Activated T-cell treated with anti-CD3 and anti-CD28 coated beads, Interleukin-2, amount 50 U/mL, for 24 hours (primary cell): ENCODE data around the gene GNL3.

Experiments used
- DNase-seq: peaks from one replicate; pipeline ENCODE4 v3.0.0-alpha.2; 2020
- H3K27ac Mint-ChIP-seq: 2 replicates; pipeline ENCODE4 v1.8.0; 2020; ENCODE audit warnings: mild to moderate bottlenecking, mixed read lengths
- H3K27me3 Mint-ChIP-seq: 2 replicates; pipeline ENCODE4 v1.8.0; 2020; ENCODE audit warnings: mixed read lengths
- H3K36me3 Mint-ChIP-seq: 2 replicates; pipeline ENCODE4 v1.8.0; 2020; ENCODE audit warnings: low read depth, mixed read lengths
- H3K4me1 Mint-ChIP-seq: 2 replicates; pipeline ENCODE4 v1.8.0; 2020; ENCODE audit warnings: low read depth, mixed read lengths
- H3K4me3 Mint-ChIP-seq: 2 replicates; pipeline ENCODE4 v1.8.0; 2020; ENCODE audit warnings: mild to moderate bottlenecking, moderate library complexity, mixed read lengths
- H3K9me3 Mint-ChIP-seq: 2 replicates; pipeline ENCODE4 v1.8.0; 2020; ENCODE audit warnings: mixed read lengths

The GNL3 gene

DNA sequence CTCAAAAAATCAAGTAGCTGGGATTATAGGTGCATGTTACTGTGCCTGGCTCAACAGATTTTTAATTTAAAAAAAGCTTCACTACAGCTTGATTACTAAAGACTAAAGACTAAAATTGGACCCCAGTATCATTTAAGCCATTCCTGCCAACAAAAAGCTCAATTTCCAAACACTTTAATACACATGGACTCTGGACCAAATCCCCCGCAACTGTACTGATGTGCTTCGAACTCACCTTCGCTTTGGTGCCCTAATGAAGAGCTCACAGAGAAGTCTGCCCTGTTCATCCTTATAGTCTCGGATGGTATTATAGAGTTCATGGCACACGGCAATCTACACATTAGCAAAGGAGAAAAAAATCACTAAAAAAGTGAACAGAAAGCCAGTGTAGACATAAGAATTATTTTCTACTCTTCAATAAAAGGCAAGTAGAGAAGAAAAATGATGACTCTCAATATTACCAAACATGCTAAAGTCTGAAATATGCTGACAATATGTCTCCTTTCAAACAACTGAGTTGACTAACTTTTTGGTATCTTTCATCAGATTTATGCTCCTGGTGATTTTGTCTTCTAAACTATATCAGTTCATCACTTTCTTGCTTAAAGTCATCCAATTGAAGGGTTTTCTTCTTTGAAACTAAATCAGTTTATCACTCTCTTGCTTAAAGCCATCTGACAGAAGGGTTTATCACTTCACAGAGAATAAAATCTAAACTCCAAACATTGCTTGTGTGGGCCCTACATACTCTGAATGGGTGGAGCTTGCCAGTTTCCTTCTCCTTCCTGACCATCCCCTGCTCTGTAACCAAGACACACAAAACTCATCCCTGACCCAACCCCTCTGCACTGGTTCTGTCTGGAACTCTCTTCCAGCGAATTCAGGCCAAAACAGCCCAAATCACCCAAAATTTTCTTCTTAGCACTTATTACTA, 7.3 kb upstream of the GNL3 start:
- Mint-ChIP-seq H3K4me1 (peaks cover 58% of the 10 kb centered on the region), H3K36me3 (peaks cover 79% of the 10 kb centered on the region), H3K27me3 (no peaks in the 10 kb centered on the region), H3K4me3 (no peak overlapping the region), H3K27ac (peak overlapping the region; percentile 96), H3K9me3 (no peaks in the 10 kb centered on the region)
- DNase-seq: no peak

- no peak for DNase-seq
- H3K4me3 Mint-ChIP-seq: no peak overlapping the region
- H3K27me3 Mint-ChIP-seq: no peaks in the 10 kb centered on the region
- peaks cover 64% of the 10 kb centered on the region for H3K4me1 Mint-ChIP-seq
- H3K36me3 Mint-ChIP-seq: peaks cover 78% of the 10 kb centered on the region
- H3K27ac Mint-ChIP-seq: peak overlapping the region; percentile 96
- no peaks in the 10 kb centered on the region for H3K9me3 Mint-ChIP-seq
Measured at GRCh38 chr3:52679199-52679538, 6.7 kb upstream of the GNL3 start.

- DNase-seq: no peak
- H3K27me3 Mint-ChIP-seq: no peaks in the 10 kb centered on the region
- peaks cover 83% of the 10 kb centered on the region for H3K36me3 Mint-ChIP-seq
- H3K9me3 Mint-ChIP-seq: no peaks in the 10 kb centered on the region
- H3K4me3 Mint-ChIP-seq: peak overlapping the region; percentile 4
- H3K4me1 Mint-ChIP-seq: peaks cover 70% of the 10 kb centered on the region
- peak overlapping the region; percentile 96 for H3K27ac Mint-ChIP-seq
Measured at GRCh38 chr3:52679811-52680210, 6.0 kb upstream of the GNL3 start.

DNA sequence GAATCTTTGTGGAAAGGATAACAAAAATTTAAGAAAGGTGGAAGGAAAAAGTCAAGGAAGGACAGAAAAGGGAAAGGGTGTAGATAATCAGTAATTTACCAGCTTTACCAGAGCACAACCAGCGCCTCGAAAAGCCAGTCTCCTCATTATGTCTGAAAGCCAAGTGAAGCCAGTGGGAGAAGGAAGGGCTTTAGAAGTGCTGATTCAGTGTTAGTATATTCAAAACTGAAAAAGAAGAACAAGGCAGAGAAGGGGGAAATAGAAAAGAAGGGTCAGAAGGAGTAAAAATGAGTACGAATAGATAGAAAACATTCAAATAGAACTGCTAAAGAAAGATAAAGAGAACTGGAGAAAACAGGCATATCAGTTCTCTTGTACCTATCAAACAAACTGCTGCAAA, 4.2 kb upstream of the GNL3 start:
- no peak for DNase-seq
- Mint-ChIP-seq H3K36me3 (peaks cover 81% of the 10 kb centered on the region), H3K4me1 (peaks cover 62% of the 10 kb centered on the region), H3K27me3 (no peaks in the 10 kb centered on the region), H3K27ac (peak overlapping the region; percentile 96), H3K4me3 (peak overlapping the region; percentile 63), H3K9me3 (no peaks in the 10 kb centered on the region)

DNA sequence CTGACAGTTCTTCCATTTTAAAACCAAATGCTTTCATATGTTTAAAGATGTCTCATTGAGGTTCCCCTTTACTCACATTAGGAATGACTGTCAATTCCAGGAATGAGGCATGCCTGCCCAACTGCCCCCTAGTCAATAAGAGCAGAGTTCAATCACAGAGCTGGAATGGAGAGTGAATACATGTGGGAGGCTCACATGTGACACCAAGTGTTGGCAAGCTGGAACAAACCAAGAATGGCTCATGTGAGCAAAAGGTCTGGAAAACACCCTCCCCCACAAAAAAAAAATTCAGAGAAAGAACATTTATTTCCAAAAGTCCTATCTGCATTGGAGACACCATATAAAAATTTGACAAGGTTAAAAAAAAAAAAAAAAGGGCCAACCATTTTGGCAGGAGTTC, 3.8 kb upstream of the GNL3 start:
- Mint-ChIP-seq H3K4me1 (peaks cover 62% of the 10 kb centered on the region), H3K27me3 (no peaks in the 10 kb centered on the region), H3K4me3 (peak overlapping the region; percentile 63), H3K36me3 (peaks cover 81% of the 10 kb centered on the region), H3K9me3 (no peaks in the 10 kb centered on the region), H3K27ac (peak overlapping the region; percentile 96)
- no peak for DNase-seq

DNA sequence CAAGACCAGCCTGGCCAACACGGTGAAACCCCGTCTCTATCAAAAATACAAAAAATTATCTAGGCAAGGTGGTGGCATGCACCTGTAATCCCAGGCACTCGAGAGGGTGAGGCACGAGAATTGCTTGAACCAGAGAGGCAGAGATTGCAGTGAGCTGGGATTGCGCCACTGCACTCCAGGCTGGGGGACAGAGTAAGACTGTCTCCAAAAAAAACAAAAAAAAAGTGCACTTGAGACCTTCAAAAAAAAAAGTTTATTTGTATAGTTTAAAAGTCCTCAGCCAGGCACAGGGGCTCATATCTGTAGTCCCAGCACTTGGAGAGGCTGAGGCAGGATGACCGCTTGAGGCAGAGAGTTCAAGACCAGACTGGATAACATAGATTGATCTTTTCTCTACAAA, 2.2 kb upstream of the GNL3 start:
- Mint-ChIP-seq H3K4me3 (peak overlapping the region; percentile 86), H3K27ac (peak overlapping the region; percentile 94), H3K9me3 (no peaks in the 10 kb centered on the region), H3K27me3 (no peaks in the 10 kb centered on the region), H3K36me3 (peaks cover 82% of the 10 kb centered on the region), H3K4me1 (peaks cover 73% of the 10 kb centered on the region)
- DNase-seq: no peak

- Mint-ChIP-seq H3K36me3 (peaks cover 82% of the 10 kb centered on the region), H3K4me3 (peak overlapping the region; percentile 86), H3K27me3 (no peaks in the 10 kb centered on the region), H3K27ac (peak overlapping the region; percentile 94), H3K4me1 (peaks cover 73% of the 10 kb centered on the region), H3K9me3 (no peaks in the 10 kb centered on the region)
- no peak for DNase-seq
Measured at GRCh38 chr3:52684184-52684583, 1.6 kb upstream of the GNL3 start.

GRCh38 chr3:52685285-52685708, 535 bp upstream of the GNL3 start:
- peak; percentile 89 for DNase-seq
- peaks cover 73% of the 10 kb centered on the region for H3K4me1 Mint-ChIP-seq

GRCh38 chr3:52688266-52688665, 2.4 kb downstream of the GNL3 start:
- Mint-ChIP-seq H3K4me1 (peaks cover 70% of the 10 kb centered on the region), H3K9me3 (no peaks in the 10 kb centered on the region), H3K36me3 (peaks cover 89% of the 10 kb centered on the region), H3K27me3 (no peaks in the 10 kb centered on the region), H3K27ac (peak overlapping the region; percentile 99), H3K4me3 (peak overlapping the region; percentile 99)
- DNase-seq: no peak

More at GRCh38 chr3:52685285-52685708, 535 bp upstream of the GNL3 start:
- peaks cover 82% of the 10 kb centered on the region for H3K36me3 Mint-ChIP-seq
- H3K27ac Mint-ChIP-seq: peak overlapping the region; percentile 94
- no peaks in the 10 kb centered on the region for H3K9me3 Mint-ChIP-seq
- peak overlapping the region; percentile 86 for H3K4me3 Mint-ChIP-seq
- H3K27me3 Mint-ChIP-seq: no peaks in the 10 kb centered on the region

GRCh38 chr3:52689151-52689550, 3.3 kb downstream of the GNL3 start:
- Mint-ChIP-seq H3K36me3 (peaks cover 96% of the 10 kb centered on the region), H3K27me3 (no peaks in the 10 kb centered on the region), H3K4me1 (peaks cover 69% of the 10 kb centered on the region), H3K9me3 (no peaks in the 10 kb centered on the region), H3K27ac (peak overlapping the region; percentile 99), H3K4me3 (peak overlapping the region; percentile 99)
- no peak for DNase-seq

DNA sequence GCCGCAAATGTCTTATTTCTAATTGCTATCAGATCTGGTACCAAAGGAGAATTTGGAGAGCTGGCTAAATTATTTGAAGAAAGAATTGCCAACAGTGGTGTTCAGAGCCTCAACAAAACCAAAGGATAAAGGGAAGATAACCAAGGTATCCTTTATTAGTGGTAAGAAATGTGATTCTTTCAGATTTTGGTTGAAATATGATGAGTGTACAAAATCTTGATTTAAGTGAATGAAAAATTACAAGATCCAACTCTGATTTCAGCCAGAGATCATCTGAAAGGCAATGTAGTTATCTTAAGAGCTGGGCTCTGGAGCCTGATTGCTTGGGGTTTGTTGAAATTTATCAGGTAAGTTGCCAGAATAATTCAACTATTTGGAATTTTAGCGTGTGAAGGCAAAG, 4.7 kb downstream of the GNL3 start:
- H3K4me3 Mint-ChIP-seq: peak overlapping the region; percentile 99
- DNase-seq: no peak
- no peaks in the 10 kb centered on the region for H3K9me3 Mint-ChIP-seq
- H3K4me1 Mint-ChIP-seq: peaks cover 70% of the 10 kb centered on the region
- no peaks in the 10 kb centered on the region for H3K27me3 Mint-ChIP-seq
- peak overlapping the region; percentile 99 for H3K27ac Mint-ChIP-seq
- H3K36me3 Mint-ChIP-seq: peaks cover 99% of the 10 kb centered on the region

GRCh38 chr3:52693071-52693470, 7.2 kb downstream of the GNL3 start:
- Mint-ChIP-seq H3K27me3 (no peaks in the 10 kb centered on the region), H3K9me3 (no peaks in the 10 kb centered on the region), H3K4me1 (peaks cover 74% of the 10 kb centered on the region), H3K4me3 (no peak overlapping the region), H3K27ac (peak overlapping the region; percentile 86), H3K36me3 (peaks cover 100% of the 10 kb centered on the region)
- DNase-seq: no peak

DNA sequence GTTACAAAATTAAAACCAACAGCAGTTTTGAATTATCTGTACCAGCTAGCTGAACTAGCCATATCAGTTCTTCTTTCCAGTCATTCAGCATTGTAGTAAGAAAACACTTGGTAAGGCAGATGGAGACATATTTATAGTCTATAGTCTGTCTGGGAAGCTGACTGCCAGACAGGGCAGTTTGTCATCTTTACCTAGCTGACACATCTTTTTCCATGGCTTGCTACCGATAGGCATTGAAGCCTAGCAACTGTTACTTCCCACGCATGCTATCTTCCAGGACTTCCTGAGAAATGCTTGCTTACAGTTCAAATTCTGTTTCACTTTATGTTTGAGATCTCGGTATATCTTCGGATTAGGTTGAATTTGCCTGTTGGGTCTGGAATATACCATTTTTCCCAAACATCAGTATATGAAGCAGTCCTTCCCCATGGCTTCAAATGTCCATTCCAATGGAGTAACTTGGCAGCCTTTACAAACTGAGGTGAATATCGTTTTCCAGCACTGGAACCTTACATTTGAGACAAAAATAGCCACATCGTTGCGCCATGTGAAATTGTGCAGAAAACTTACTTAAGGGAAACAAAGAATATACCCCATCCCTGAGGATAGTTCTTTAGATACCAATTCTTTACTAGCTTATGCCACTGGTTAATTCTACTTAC, 8.8 kb downstream of the GNL3 start:
- H3K9me3 Mint-ChIP-seq: no peaks in the 10 kb centered on the region
- H3K27me3 Mint-ChIP-seq: no peaks in the 10 kb centered on the region
- no peak overlapping the region for H3K4me3 Mint-ChIP-seq
- peaks cover 97% of the 10 kb centered on the region for H3K36me3 Mint-ChIP-seq
- peak overlapping the region; percentile 86 for H3K27ac Mint-ChIP-seq
- peaks cover 59% of the 10 kb centered on the region for H3K4me1 Mint-ChIP-seq
- DNase-seq: no peak

DNA sequence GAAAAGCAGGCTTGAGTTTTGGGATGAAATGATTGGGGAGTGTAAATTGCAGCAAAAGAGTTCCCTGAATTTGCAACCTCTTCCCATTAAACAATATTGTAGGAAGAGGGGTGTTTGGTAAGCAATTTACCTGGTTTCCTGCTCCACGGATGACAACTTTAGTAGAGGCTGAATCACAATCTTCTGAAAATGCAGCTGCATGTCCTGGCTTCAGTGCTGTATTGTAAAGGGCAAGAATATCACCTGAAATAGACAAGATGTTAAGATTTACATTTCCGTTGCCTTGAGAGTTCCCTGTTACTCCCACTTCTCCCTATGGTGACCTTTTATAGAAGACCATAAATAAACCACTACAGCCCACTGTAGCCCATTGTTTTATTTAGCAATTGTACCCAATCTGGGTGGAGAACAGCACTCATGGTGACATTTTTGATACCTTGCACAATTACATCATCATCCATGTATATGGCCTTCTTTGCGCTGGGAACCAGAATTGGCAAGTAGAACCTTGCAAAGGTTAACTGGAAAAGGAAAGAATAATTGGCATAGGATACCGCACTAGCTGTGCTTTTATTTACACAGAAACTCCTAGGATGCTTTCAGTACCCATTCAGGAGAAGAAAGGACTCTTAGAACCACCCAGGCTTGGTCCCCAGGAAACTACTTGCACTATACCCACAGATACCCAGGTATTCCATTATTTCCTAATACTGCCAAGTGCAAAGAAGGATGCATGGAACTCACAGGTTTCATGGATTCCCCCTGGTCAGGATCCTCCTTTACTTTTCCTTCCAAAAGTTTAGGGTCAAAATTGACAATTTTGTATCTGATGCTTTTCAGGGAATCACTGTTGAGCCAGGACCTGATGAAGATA, 10.2 kb downstream of the GNL3 start:
- Mint-ChIP-seq H3K27ac (peak overlapping the region; percentile 86), H3K4me3 (no peak overlapping the region), H3K27me3 (no peaks in the 10 kb centered on the region), H3K9me3 (no peaks in the 10 kb centered on the region), H3K36me3 (peaks cover 93% of the 10 kb centered on the region), H3K4me1 (peaks cover 46% of the 10 kb centered on the region)
- DNase-seq: no peak
